ENCODE measurements around the gene FRMPD2. TPM values are rescaled to one million over a fixed set of nuclear protein-coding genes. Genes with fewer than 3 reads are reported as not detected.

Gene FRMPD2
- total RNA-seq, 1 experiment from 2014 or later, result 0.44 TPM

GRCh38 chr10:48272682-48273081, 1.8 kb downstream of the FRMPD2 start:
- H4K20me1 ChIP-seq (ENCODE audit: control insufficient read depth, insufficient read depth, insufficient read length), result no peaks in the 10 kb centered on the region
- no peak overlapping the region for H2BK120ac ChIP-seq (ENCODE audit: low read depth, low read length, poor library complexity, severe bottlenecking)
- no peak overlapping the region for H3K56ac ChIP-seq (ENCODE audit: insufficient read length, low read depth, low read length)
- H3K4me1 ChIP-seq (ENCODE audit: insufficient read depth, low read length), result no peaks in the 10 kb centered on the region; the same call in 1 of the 2 replicates
- H3K27ac ChIP-seq (ENCODE audit: insufficient read length, low read depth, low read length), result no peak overlapping the region
- H3K27me3 ChIP-seq (ENCODE audit: insufficient read depth, low read length), result no peaks in the 10 kb centered on the region
- H3K27ac Mint-ChIP-seq, result no peak overlapping the region
- no peak overlapping the region for H2BK5ac ChIP-seq (ENCODE audit: insufficient read length, low read length)
- H4K8ac ChIP-seq (replicated peaks; ENCODE audit: insufficient read length, low read depth, low read length), result no peak overlapping the region
- no peak for DNase-seq
- no peaks in the 10 kb centered on the region; a peak in 1 of 5 replicates for H3K9me3 Mint-ChIP-seq
- H2BK12ac ChIP-seq (ENCODE audit: insufficient read length, low read depth, low read length), result no peak overlapping the region
- no peak overlapping the region for H3K4ac ChIP-seq (ENCODE audit: low read depth, low read length)
- no peak overlapping the region for H3T11ph ChIP-seq (ENCODE audit: low read length)
- no peak overlapping the region for H4K5ac ChIP-seq (ENCODE audit: insufficient read length, low read depth, low read length)
- no peaks in the 10 kb centered on the region for H3K23me2 ChIP-seq (ENCODE audit: insufficient read length, low read depth, low read length, poor library complexity, severe bottlenecking)
- H3K9me3 ChIP-seq (ENCODE audit: control insufficient read depth, low read depth, low read length), result no peaks in the 10 kb centered on the region
- H3K23ac ChIP-seq (ENCODE audit: insufficient read length, low read depth, low read length), result no peak overlapping the region
- no peak overlapping the region for H2BK20ac ChIP-seq (ENCODE audit: low read depth, low read length, poor library complexity, severe bottlenecking)
- no peak overlapping the region for H3K14ac ChIP-seq (ENCODE audit: insufficient read depth, low read length)
- no peak overlapping the region for H3K9ac ChIP-seq (ENCODE audit: extremely low read depth, insufficient read length, low read length)
- H3K4me3 Mint-ChIP-seq, result no peak overlapping the region
- 0 out of 2 replicates have a peak, but pooled peaks cover 2% of the 10 kb centered on the region for H3K27me3 Mint-ChIP-seq (ENCODE audit: low read depth)
- no peak overlapping the region for H3K4me2 ChIP-seq (ENCODE audit: insufficient read depth, insufficient read length, low read length)
- peaks cover 19 to 22% of the 10 kb centered on the region in 2 experiments for H3K4me1 Mint-ChIP-seq
- no CpG with 5 or more reads among the region's 2 CpGs for WGBS (ENCODE audit: extremely low coverage, insufficient read length, low lambda C conversion rate)
- no peak overlapping the region for H2BK15ac ChIP-seq (ENCODE audit: low read depth, low read length)
- no peak overlapping the region for H3K18ac ChIP-seq (ENCODE audit: insufficient read length, low read depth, low read length)
- no peaks in the 10 kb centered on the region for H3K36me3 Mint-ChIP-seq (ENCODE audit: insufficient read depth in 1 of 3, low read depth in 3 of 3)
- no peak for TF ChIP-seq CTCF (conservative IDR thresholded peaks at IDR 0.05)
- no peak overlapping the region for H2AFZ ChIP-seq (ENCODE audit: low read length)
- no peak overlapping the region for H2AK5ac ChIP-seq (ENCODE audit: insufficient read length, low read length)
- no peaks in the 10 kb centered on the region for H3K79me2 ChIP-seq (ENCODE audit: insufficient read depth, low read length)
- no peak overlapping the region for H4K91ac ChIP-seq (ENCODE audit: insufficient read length, low read depth, low read length)
- no peaks in the 10 kb centered on the region for H3K79me1 ChIP-seq (ENCODE audit: insufficient read depth, low read depth, low read length, poor library complexity, severe bottlenecking)

All from H9 (cell line).